ENCODE measurements around the gene PNMA6A. TPM values are rescaled to one million over a fixed set of nuclear protein-coding genes. Genes with fewer than 3 reads are reported as not detected.
"Not testable (repeated sequence)": the region's sequence is repeated elsewhere in the genome, so short reads cannot be mapped to it uniquely, and the experiment has no call there.

PNMA6A gene
- total RNA-seq = 1 to 10 TPM in 1 of 2 experiments, under 1 TPM in 1; 0.95 to 1.1 TPM

DNA sequence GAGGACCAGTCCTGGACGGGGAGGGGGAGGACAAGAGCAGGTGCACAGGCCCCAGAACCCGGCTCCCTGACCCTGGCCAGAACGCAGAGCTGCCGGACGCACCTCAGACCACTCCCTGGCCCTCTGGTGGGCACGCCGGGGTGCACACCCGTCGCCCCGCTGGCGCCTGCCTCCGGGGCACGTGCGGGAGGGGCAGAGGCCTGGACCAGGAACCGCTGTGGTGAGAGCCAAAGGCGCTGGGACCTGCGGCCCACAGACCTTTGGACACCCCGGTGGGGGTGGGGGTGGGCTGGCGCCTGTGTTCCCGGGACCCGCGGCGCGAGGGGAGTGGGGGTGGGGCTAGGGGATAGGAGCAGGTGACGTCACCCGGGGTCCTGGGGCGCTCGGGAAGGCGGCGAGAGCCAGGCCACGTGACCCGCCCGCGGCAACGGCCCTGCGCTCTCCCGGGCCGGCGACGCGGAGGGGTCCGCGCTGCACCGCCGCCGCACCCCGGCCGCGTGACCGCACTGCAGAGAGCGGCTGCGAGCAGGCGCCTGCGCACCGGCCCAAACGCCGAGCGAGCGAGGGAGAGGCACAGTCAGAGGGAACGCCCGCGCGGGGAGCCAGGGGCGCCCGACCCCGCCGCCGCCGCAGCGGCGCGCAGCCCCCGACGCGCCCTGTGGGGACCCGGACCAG, at the start of gene PNMA6A:
Gene PNMA6A, plus strand, starts transcription at position 546 of the 675 bp plus-strand sequence. CDS start 609 bp downstream, outside the sequence.
- H3K27me3 Mint-ChIP-seq (ENCODE audit: low read depth); H3K36me3 Mint-ChIP-seq (ENCODE audit: low read depth); H3K4me1 Mint-ChIP-seq (ENCODE audit: low read depth); H3K27ac Mint-ChIP-seq; H3K4me3 Mint-ChIP-seq; CTCF ChIA-PET; intact Hi-C loops (cut with micrococcal nuclease); DNase-seq; H3K9me3 Mint-ChIP-seq: not testable (repeated sequence)

DNA sequence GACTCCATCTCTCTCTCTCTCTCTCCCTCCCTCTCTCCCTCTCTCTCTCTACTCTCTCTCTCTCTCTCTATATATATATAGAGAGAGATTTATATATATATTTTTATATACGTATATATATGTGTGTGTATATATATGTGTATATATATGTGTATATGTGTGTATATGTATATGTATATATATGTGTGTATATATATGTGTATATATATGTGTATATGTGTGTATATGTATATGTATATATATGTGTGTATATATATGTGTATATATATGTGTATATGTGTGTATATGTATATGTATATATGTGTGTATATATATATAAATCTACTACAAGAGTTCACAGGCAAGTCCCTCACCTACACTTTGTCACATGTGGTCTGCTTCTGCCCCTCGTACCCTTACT, 45.8 kb upstream of the PNMA6A start:
- CTCF ChIA-PET; H3K4me1 Mint-ChIP-seq (ENCODE audit: low read depth): not testable (repeated sequence)

DNA sequence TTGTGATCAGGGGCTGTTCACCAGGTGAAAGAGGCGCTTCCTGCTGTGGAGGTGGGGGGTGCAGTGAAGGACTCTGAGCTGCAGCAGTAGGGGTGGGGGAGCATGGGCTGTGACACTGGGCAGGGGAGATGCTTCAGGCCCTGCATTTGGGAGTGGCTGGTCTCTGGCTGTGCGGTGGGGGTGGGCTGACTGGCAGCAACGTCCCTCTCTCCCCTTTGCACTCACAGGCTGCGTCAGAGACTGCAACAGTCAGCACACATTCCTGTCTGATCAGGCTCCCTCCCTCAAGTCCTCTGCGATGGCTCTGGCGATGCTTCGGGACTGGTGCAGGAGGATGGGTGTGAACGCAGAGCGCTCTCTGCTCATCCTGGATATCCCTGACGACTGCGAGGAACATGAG, 43.8 kb upstream of the PNMA6A start:
- H3K27me3 Mint-ChIP-seq (ENCODE audit: low read depth); CTCF ChIA-PET; DNase-seq: not testable (repeated sequence)

More for the DNA sequence above, 45.8 kb upstream of the PNMA6A start:
- intact Hi-C loops (cut with micrococcal nuclease); H3K27me3 Mint-ChIP-seq (ENCODE audit: low read depth); H3K27ac Mint-ChIP-seq; DNase-seq; H3K4me3 Mint-ChIP-seq; H3K9me3 Mint-ChIP-seq; H3K36me3 Mint-ChIP-seq (ENCODE audit: low read depth): not testable (repeated sequence)

DNA sequence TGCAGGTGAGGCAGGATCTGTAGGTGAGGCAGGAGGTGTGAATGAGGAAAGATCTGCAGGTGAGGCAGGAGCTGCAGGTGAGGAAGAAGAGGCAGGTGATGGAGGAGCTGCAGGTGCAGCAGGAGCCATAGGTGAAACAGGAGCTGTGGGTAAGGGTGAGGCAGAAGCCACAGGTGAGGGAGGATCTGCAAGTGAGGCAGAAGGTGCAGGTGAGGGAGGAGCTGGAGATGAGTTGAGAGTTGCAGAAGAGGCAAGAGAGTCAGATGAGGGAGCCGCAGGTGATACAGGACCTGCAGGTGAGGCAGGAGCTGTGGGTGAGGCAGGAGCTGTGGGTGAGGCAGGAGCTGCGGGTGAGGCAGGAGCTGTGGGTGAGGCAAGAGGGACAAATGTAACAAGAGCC, 43.1 kb upstream of the PNMA6A start:
- H3K36me3 Mint-ChIP-seq (ENCODE audit: low read depth) = no peaks in the 10 kb centered on the region
- intact Hi-C loops (cut with micrococcal nuclease) = no loop called here
- no peaks in the 10 kb centered on the region for H3K27me3 Mint-ChIP-seq (ENCODE audit: low read depth)
- no peak overlapping the region for H3K4me3 Mint-ChIP-seq
- no peaks in the 10 kb centered on the region for H3K9me3 Mint-ChIP-seq
- CTCF ChIA-PET = interaction anchor here (1.1 kb wide), 1 partner anchor 87 kb away, joined by 3 read pairs; no protein-coding TSS in a partner anchor
- no peak overlapping the region for H3K27ac Mint-ChIP-seq
- DNase-seq = no peak
- H3K4me1 Mint-ChIP-seq (ENCODE audit: low read depth) = peaks cover 7% of the 10 kb centered on the region

More for the DNA sequence above, 43.8 kb upstream of the PNMA6A start:
- H3K4me3 Mint-ChIP-seq; H3K4me1 Mint-ChIP-seq (ENCODE audit: low read depth); H3K36me3 Mint-ChIP-seq (ENCODE audit: low read depth); intact Hi-C loops (cut with micrococcal nuclease); H3K9me3 Mint-ChIP-seq; H3K27ac Mint-ChIP-seq: not testable (repeated sequence)

DNA sequence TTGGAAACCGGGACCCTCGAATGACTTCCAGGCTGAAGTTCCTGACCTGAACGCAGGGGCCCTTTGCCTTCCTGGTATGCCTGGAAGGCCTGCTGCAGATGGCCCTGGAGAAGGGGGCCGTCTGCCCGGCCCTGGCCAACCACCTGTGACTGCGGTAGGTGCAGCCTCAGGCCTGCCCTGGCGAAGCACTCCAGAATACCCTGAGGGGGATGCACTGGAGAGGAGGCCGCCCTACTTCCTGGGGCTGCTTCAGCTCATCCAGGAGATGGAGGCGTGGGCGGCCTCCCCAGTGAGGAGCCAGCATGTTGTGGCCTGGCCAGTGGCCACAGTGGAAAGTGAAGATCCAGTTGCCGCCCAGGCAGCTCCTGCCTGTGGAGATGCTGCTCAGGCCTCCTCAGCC, 42.4 kb upstream of the PNMA6A start:
- Mint-ChIP-seq H3K4me3 (no peak overlapping the region), H3K9me3 (no peaks in the 10 kb centered on the region)
- intact Hi-C loops (cut with micrococcal nuclease) = loop anchor here (5.0 to 10.0 kb wide), 5 partner anchors 88 to 635 kb away; partner anchors contain the start of gene CCNQ

DNA sequence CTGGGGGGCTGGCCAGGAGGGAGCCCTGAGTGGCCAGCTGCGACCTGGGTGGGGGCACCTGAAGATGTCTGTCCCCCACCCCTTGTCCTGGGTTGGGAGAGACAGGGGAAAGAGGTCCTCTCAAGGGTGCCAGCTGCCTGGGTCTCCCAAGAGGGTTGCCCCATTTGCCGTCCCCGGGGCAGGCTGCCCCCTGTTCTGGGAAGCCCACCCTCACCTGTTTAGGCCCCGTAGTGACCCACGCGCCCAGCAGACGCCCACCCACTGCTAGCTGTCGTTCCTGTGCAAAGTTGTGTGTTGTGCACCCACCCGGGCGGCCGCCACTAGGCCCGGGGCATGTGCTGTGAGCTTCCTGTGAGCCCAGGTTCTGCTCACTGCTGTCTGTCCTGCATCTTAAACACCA, 41.5 kb upstream of the PNMA6A start:
- Mint-ChIP-seq H3K36me3 (ENCODE audit: low read depth) (no peaks in the 10 kb centered on the region), H3K27me3 (ENCODE audit: low read depth) (no peaks in the 10 kb centered on the region), H3K27ac (no peak overlapping the region), H3K4me1 (ENCODE audit: low read depth) (peaks cover 8% of the 10 kb centered on the region), H3K9me3 (no peaks in the 10 kb centered on the region), H3K4me3 (no peak overlapping the region)
- no peak for DNase-seq
- CTCF ChIA-PET = interaction anchor here (0.6 kb wide), 1 partner anchor 732 kb away, joined by 4 read pairs; no protein-coding TSS in a partner anchor
- intact Hi-C loops (cut with micrococcal nuclease) = loop anchor here (5.0 to 10.0 kb wide), 5 partner anchors 88 to 634 kb away; partner anchors contain the start of gene CCNQ

More for the DNA sequence above, 42.4 kb upstream of the PNMA6A start:
- no peaks in the 10 kb centered on the region for H3K27me3 Mint-ChIP-seq (ENCODE audit: low read depth)
- no peak overlapping the region for H3K27ac Mint-ChIP-seq
- no peak for DNase-seq
- peaks cover 8% of the 10 kb centered on the region for H3K4me1 Mint-ChIP-seq (ENCODE audit: low read depth)
- no peaks in the 10 kb centered on the region for H3K36me3 Mint-ChIP-seq (ENCODE audit: low read depth)
- CTCF ChIA-PET = interaction anchor here (1.1 kb wide), 1 partner anchor 88 kb away, joined by 3 read pairs; no protein-coding TSS in a partner anchor

DNA sequence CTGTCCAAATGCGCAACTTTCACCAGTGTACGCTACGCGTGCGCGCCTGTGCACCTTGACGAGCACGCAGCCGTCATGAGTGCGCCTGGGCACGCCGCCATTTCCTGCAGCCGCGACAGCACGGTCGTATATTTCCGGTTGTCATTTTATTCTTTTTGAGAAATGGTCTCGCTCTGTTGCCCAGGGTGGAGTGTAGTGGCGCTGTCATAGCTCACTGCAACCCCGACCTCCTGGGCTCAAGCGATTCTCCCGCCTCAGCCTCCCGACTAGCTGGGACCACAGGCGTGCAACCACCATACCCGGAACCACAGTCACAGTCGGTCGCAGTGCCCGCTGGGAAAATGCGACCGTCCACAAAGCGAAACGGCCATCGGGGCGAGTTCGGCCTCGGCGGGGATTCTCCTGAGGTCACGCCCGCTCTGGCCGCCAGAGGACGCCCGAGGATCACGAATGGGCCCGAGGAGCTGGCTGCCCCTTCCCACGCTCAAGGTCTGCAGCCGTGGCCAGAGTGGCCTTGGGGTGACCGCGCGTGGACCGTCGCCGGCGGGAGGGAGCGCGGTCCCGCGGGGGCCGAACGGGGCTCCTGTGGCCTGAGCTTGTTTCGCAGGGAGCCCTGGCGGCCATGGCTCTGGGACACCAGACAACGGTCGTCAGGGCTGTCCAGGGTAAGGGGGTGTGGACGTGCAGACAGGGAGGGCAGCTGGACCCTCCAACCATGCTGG, 39.7 kb upstream of the PNMA6A start:
- peak; percentile 73 for DNase-seq
- intact Hi-C loops (cut with micrococcal nuclease) = loop anchor here (1.0 to 10.0 kb wide), 7 partner anchors 74 to 632 kb away; partner anchors contain the start of gene CCNQ
- Mint-ChIP-seq H3K27me3 (ENCODE audit: low read depth) (no peaks in the 10 kb centered on the region), H3K4me1 (ENCODE audit: low read depth) (peaks cover 8% of the 10 kb centered on the region), H3K36me3 (ENCODE audit: low read depth) (peaks cover 2% of the 10 kb centered on the region), H3K9me3 (no peaks in the 10 kb centered on the region), H3K4me3 (peak overlapping the region; percentile 81), H3K27ac (peak overlapping the region; percentile 87)
- CTCF ChIA-PET = interaction anchor here (0.6 to 1.9 kb wide), 9 partner anchors 10 to 1427 kb away, joined by 3 to 7 read pairs (median 3); no protein-coding TSS in a partner anchor

DNA sequence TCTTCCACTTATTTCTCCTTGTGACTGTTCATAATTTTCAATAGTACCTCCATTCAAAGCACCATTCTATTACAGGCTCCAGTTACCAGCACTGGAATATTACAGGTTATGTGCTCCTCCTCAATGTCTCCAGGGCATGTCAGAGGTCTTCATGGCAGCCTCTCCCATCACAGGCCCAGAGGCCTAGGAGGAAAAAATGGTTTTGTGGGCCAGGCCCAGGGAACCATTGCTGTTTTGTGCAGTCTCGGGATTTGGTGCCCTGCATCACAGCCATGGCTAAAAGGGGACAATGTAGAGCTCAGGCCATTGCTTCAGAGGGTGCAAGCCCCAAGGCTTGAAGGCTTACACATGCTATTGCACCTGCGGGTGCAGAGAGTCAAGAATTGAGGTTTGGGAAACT, 23.2 kb upstream of the PNMA6A start:
- Mint-ChIP-seq H3K9me3 (peaks cover 13% of the 10 kb centered on the region), H3K36me3 (ENCODE audit: low read depth) (peaks cover 25% of the 10 kb centered on the region), H3K4me1 (ENCODE audit: low read depth) (no peaks in the 10 kb centered on the region), H3K27me3 (ENCODE audit: low read depth) (no peaks in the 10 kb centered on the region), H3K4me3 (no peak overlapping the region), H3K27ac (no peak overlapping the region)
- intact Hi-C loops (cut with micrococcal nuclease) = no loop called here
- DNase-seq = no peak
- CTCF ChIA-PET = no interaction called here

DNA sequence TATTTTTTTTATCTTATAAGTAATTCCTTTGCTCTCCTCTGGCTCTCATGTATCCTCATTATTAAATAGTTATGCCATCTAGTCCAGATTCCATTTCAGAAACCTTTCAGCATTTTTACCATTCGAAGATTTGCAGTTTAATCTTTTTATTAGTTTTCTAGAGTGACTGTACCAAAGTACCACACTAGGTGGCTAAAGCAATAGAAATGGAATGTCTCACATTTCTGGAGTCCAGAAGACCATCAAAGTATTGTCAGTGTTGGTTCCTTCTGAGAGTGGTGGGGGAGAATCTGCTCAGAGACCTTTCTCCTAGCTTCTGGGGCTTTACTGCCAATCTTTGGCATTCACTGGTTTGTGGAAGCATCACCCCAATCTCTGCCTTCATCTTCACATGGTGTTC, 19.7 kb upstream of the PNMA6A start:
- Mint-ChIP-seq H3K9me3 (peaks cover 13% of the 10 kb centered on the region), H3K27me3 (ENCODE audit: low read depth) (no peaks in the 10 kb centered on the region), H3K27ac (no peak overlapping the region), H3K36me3 (ENCODE audit: low read depth) (peaks cover 20% of the 10 kb centered on the region), H3K4me3 (no peak overlapping the region), H3K4me1 (ENCODE audit: low read depth) (no peaks in the 10 kb centered on the region)
- no peak for DNase-seq
- intact Hi-C loops (cut with micrococcal nuclease) = no loop called here
- CTCF ChIA-PET = no interaction called here

DNA sequence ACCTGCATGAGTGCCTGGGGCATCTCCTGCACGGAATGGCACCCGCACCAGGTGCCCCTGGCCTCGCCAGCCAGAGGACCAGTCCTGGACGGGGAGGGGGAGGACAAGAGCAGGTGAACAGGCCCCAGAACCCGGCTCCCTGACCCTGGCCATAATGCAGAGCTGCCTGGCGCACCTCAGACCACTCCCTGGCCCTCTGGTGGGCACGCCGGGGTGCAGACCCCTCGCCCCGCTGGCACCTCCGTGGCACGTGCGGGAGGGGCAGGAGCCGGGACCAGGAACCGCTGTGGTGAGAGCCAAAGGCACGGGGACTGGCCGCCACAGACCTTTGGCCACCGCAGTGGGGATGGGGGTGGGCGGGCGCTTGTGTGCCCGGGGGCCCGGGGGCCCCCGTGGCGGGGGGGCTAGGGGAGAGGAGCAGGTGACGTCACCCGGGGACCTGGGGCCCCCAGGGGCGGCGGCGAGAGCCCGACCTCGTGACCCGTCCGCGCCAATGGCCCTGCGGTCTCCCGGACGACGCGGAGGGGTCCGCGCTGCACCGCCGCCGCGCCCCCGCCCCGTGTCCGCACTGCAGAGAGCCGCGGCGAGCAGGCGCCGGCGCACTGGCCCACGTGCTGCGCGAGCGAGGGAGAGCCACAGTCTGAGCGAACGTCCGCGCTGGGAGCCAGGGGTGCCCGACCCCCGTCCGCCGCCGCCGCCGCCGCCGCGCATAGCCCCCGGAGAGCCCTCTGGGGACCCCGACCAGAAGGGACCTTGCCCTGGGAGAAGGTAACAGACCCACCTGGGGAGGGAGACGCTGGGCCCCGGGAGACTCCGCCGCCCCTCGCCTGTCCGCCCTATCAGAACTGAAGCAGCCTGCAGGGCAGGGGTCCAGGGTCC, 16.1 kb upstream of the PNMA6A start, which contains the start of gene PNMA3:
Gene PNMA3, plus strand, starts transcription at position 600 of the 879 bp plus-strand sequence. CDS start 586 bp downstream, outside the sequence.
- CTCF ChIA-PET = no interaction called here
- intact Hi-C loops (cut with micrococcal nuclease) = no loop called here
- no peaks in the 10 kb centered on the region for H3K27me3 Mint-ChIP-seq (ENCODE audit: low read depth)
- H3K4me1 Mint-ChIP-seq (ENCODE audit: low read depth) = no peaks in the 10 kb centered on the region
- H3K4me3 Mint-ChIP-seq = peak within 1 kb of the TSS; percentile 24
- no peaks in the 10 kb centered on the region for H3K9me3 Mint-ChIP-seq
- no peak for DNase-seq
- no peaks in the 10 kb centered on the region for H3K36me3 Mint-ChIP-seq (ENCODE audit: low read depth)
- H3K27ac Mint-ChIP-seq = no peak within 1 kb of the TSS

DNA sequence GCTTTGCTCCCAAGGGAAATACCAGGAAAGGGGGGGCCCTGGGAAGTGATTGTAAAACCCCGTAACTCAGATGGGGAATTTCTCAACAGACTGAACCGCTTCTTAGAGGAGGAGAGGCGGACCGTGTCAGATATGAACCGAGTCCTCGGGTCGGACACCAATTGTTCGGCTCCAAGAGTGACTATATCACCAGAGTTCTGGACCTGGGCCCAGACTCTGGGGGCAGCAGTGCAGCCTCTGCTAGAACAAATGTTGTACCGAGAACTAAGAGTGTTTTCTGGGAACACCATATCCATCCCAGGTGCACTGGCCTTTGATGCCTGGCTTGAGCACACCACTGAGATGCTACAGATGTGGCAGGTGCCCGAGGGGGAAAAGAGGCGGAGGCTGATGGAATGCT, 15.0 kb upstream of the PNMA6A start:
- no peaks in the 10 kb centered on the region for H3K4me1 Mint-ChIP-seq (ENCODE audit: low read depth)
- H3K4me3 Mint-ChIP-seq = no peak overlapping the region
- CTCF ChIA-PET = no interaction called here
- no peaks in the 10 kb centered on the region for H3K36me3 Mint-ChIP-seq (ENCODE audit: low read depth)
- no peaks in the 10 kb centered on the region for H3K27me3 Mint-ChIP-seq (ENCODE audit: low read depth)
- DNase-seq = no peak
- no peaks in the 10 kb centered on the region for H3K9me3 Mint-ChIP-seq
- intact Hi-C loops (cut with micrococcal nuclease) = no loop called here
- no peak overlapping the region for H3K27ac Mint-ChIP-seq

All from activated naive CD4-positive, alpha-beta T cell treated with anti-CD3 and anti-CD28 coated beads for 36 hours (primary cell).